ENCODE measurements around the gene TUBG2.
A peak's percentile ranks its signal among the peaks of the same experiment; 100 is the strongest.

The TUBG2 gene

GRCh38 chr17:42685831-42686230 lies 26.7 kb downstream of the TUBG2 start:
- no peak overlapping the region for H3K27ac ChIP-seq (ENCODE audit: low read depth, low read length)
- H3K9ac ChIP-seq (ENCODE audit: low read length): no peak overlapping the region
- no CpG with 5 or more reads among the region's 14 CpGs for WGBS (ENCODE audit: extremely low coverage, insufficient coverage, insufficient read length)
- H3K18ac ChIP-seq (ENCODE audit: low read length): no peak overlapping the region
- H4K8ac ChIP-seq (ENCODE audit: low read depth, low read length): no peak overlapping the region
- H2BK120ac ChIP-seq (ENCODE audit: insufficient read depth, low read length, poor library complexity): no peak overlapping the region
- no peak overlapping the region for H4K12ac ChIP-seq (ENCODE audit: low read depth, low read length)
- no peaks in the 10 kb centered on the region for H3K79me2 ChIP-seq (ENCODE audit: control insufficient read depth, insufficient read depth, low read length, poor library complexity)
- H2AK5ac ChIP-seq (ENCODE audit: low read length): no peak overlapping the region
- H3K14ac ChIP-seq (ENCODE audit: low read length): no peak overlapping the region
- no peak overlapping the region for H3K23ac ChIP-seq (ENCODE audit: low read length)
- H3K4me3 ChIP-seq (ENCODE audit: low read depth, low read length): no peak overlapping the region
- no peak overlapping the region for H4K91ac ChIP-seq (ENCODE audit: low read depth, low read length)
- peaks cover 7% of the 10 kb centered on the region in 2 experiments for H3K4me1 ChIP-seq (ENCODE audit: control insufficient read depth in 1 of 2, insufficient read depth in 2 of 2, low read length in 2 of 2)
- H3K36me3 ChIP-seq (ENCODE audit: control insufficient read depth in 1 of 2, insufficient read depth in 2 of 2, low read length in 2 of 2): no peaks in the 10 kb centered on the region
- H3K4ac ChIP-seq (ENCODE audit: low read depth, low read length): no peak overlapping the region
- H3K4me2 ChIP-seq (ENCODE audit: low read length): no peak overlapping the region
- H2AFZ ChIP-seq (ENCODE audit: insufficient read depth, low read length, poor library complexity): no peak overlapping the region
- no peaks in the 10 kb centered on the region for H3K79me1 ChIP-seq (ENCODE audit: low read length)
- H2BK5ac ChIP-seq (ENCODE audit: low read depth, low read length, poor library complexity): no peak overlapping the region
- DNase-seq: peak in 1 of 2 donors; percentile 52
- no peak overlapping the region for H2BK12ac ChIP-seq (ENCODE audit: low read length)
- H3K9me3 ChIP-seq (ENCODE audit: insufficient read depth, low read depth, low read length): peaks cover 3% of the 10 kb centered on the region
- peaks cover 29% of the 10 kb centered on the region for H3K27me3 ChIP-seq (ENCODE audit: insufficient read depth, low read length)

GRCh38 chr17:42686520-42687128 lies 27.5 kb downstream of the TUBG2 start:
- no peak overlapping the region for H4K8ac ChIP-seq (ENCODE audit: low read depth, low read length)
- no peak overlapping the region for H2AFZ ChIP-seq (ENCODE audit: insufficient read depth, low read length, poor library complexity)
- no peaks in the 10 kb centered on the region for H3K79me1 ChIP-seq (ENCODE audit: low read length)
- no peak overlapping the region for H2BK120ac ChIP-seq (ENCODE audit: insufficient read depth, low read length, poor library complexity)
- H2BK5ac ChIP-seq (ENCODE audit: low read depth, low read length, poor library complexity): no peak overlapping the region
- peak in 1 of 2 donors; percentile 21 for DNase-seq
- H3K36me3 ChIP-seq (ENCODE audit: control insufficient read depth in 1 of 2, insufficient read depth in 2 of 2, low read length in 2 of 2): no peaks in the 10 kb centered on the region
- H3K9me3 ChIP-seq (ENCODE audit: insufficient read depth, low read depth, low read length): peaks cover 2% of the 10 kb centered on the region
- no peak overlapping the region for H3K14ac ChIP-seq (ENCODE audit: low read length)
- H3K27ac ChIP-seq (ENCODE audit: low read depth, low read length): no peak overlapping the region
- H3K18ac ChIP-seq (ENCODE audit: low read length): no peak overlapping the region
- no peak overlapping the region for H3K4ac ChIP-seq (ENCODE audit: low read depth, low read length)
- H3K9ac ChIP-seq (ENCODE audit: low read length): no peak overlapping the region
- no peak overlapping the region for H2AK5ac ChIP-seq (ENCODE audit: low read length)
- no peaks in the 10 kb centered on the region for H3K79me2 ChIP-seq (ENCODE audit: control insufficient read depth, insufficient read depth, low read length, poor library complexity)
- peaks cover 7% of the 10 kb centered on the region in 2 experiments for H3K4me1 ChIP-seq (ENCODE audit: control insufficient read depth in 1 of 2, insufficient read depth in 2 of 2, low read length in 2 of 2)
- H4K91ac ChIP-seq (ENCODE audit: low read depth, low read length): no peak overlapping the region
- no CpG with 5 or more reads among the region's 32 CpGs for WGBS (ENCODE audit: extremely low coverage, insufficient coverage, insufficient read length)
- no peak overlapping the region for H3K4me3 ChIP-seq (ENCODE audit: low read depth, low read length)
- H4K12ac ChIP-seq (ENCODE audit: low read depth, low read length): no peak overlapping the region
- no peak overlapping the region for H3K23ac ChIP-seq (ENCODE audit: low read length)
- no peak overlapping the region for H2BK12ac ChIP-seq (ENCODE audit: low read length)
- H3K27me3 ChIP-seq (ENCODE audit: insufficient read depth, low read length): peaks cover 24% of the 10 kb centered on the region
- no peak overlapping the region for H3K4me2 ChIP-seq (ENCODE audit: low read length)

GRCh38 chr17:42687707-42688320 lies 28.7 kb downstream of the TUBG2 start:
- DNase-seq: no peak
- Histone ChIP-seq H3K27ac (ENCODE audit: low read depth, low read length) (no peak overlapping the region), H2BK12ac (ENCODE audit: low read length) (no peak overlapping the region), H3K4ac (ENCODE audit: low read depth, low read length) (no peak overlapping the region), H2BK5ac (ENCODE audit: low read depth, low read length, poor library complexity) (no peak overlapping the region), H4K8ac (ENCODE audit: low read depth, low read length) (no peak overlapping the region), H3K4me1 (ENCODE audit: control insufficient read depth in 1 of 2, insufficient read depth in 2 of 2, low read length in 2 of 2) (peaks cover 4% of the 10 kb centered on the region in 2 experiments), H3K9ac (ENCODE audit: low read length) (no peak overlapping the region), H2AK5ac (ENCODE audit: low read length) (no peak overlapping the region), H4K91ac (ENCODE audit: low read depth, low read length) (no peak overlapping the region), H3K27me3 (ENCODE audit: insufficient read depth, low read length) (peaks cover 14% of the 10 kb centered on the region), H3K4me3 (ENCODE audit: low read depth, low read length) (no peak overlapping the region), H3K18ac (ENCODE audit: low read length) (no peak overlapping the region), H2AFZ (ENCODE audit: insufficient read depth, low read length, poor library complexity) (no peak overlapping the region), H3K14ac (ENCODE audit: low read length) (no peak overlapping the region), H3K23ac (ENCODE audit: low read length) (no peak overlapping the region), H3K4me2 (ENCODE audit: low read length) (no peak overlapping the region), H3K9me3 (ENCODE audit: insufficient read depth, low read depth, low read length) (peaks cover 2% of the 10 kb centered on the region), H2BK120ac (ENCODE audit: insufficient read depth, low read length, poor library complexity) (no peak overlapping the region), H4K12ac (ENCODE audit: low read depth, low read length) (no peak overlapping the region), H3K79me2 (ENCODE audit: control insufficient read depth, insufficient read depth, low read length, poor library complexity) (no peaks in the 10 kb centered on the region), H3K36me3 (ENCODE audit: control insufficient read depth in 1 of 2, insufficient read depth in 2 of 2, low read length in 2 of 2) (peaks cover 0 to 2% of the 10 kb centered on the region in 2 experiments), H3K79me1 (ENCODE audit: low read length) (no peaks in the 10 kb centered on the region)
- no CpG with 5 or more reads among the region's 27 CpGs for WGBS (ENCODE audit: extremely low coverage, insufficient coverage, insufficient read length)

DNA sequence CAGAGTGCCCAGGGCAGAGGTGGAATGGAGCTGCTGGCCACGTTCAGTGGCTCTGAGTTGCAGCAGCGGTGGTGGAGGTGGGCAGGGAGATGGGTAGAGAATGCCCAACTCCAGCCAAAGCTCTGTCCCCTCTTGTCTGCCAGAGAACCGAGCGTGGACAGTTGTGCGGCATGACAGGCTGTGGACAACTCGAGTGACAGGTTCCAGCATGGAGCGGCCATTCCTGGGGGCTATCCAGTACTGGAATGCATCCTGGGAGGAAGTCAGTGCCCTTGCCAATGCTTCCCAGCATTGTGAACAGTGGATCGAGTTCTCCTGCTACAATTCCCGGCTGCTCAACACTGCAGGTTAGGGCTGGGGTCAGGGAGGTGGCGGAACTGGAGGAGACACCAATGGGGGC lies 31.5 kb downstream of the TUBG2 start:
- Histone ChIP-seq H3K23ac (ENCODE audit: low read length) (peak overlapping the region; percentile 6), H3K4me1 (ENCODE audit: control insufficient read depth in 1 of 2, insufficient read depth in 2 of 2, low read length in 2 of 2) (peaks cover 4% of the 10 kb centered on the region in 2 experiments), H4K8ac (ENCODE audit: low read depth, low read length) (no peak overlapping the region), H3K18ac (ENCODE audit: low read length) (no peak overlapping the region), H2BK120ac (ENCODE audit: insufficient read depth, low read length, poor library complexity) (no peak overlapping the region), H3K36me3 (ENCODE audit: control insufficient read depth in 1 of 2, insufficient read depth in 2 of 2, low read length in 2 of 2) (peaks cover 0 to 2% of the 10 kb centered on the region in 2 experiments), H3K14ac (ENCODE audit: low read length) (no peak overlapping the region), H4K12ac (ENCODE audit: low read depth, low read length) (no peak overlapping the region), H4K91ac (ENCODE audit: low read depth, low read length) (no peak overlapping the region), H3K4me2 (ENCODE audit: low read length) (no peak overlapping the region), H2AK5ac (ENCODE audit: low read length) (no peak overlapping the region), H3K27ac (ENCODE audit: low read depth, low read length) (no peak overlapping the region), H3K27me3 (ENCODE audit: insufficient read depth, low read length) (no peaks in the 10 kb centered on the region), H3K79me2 (ENCODE audit: control insufficient read depth, insufficient read depth, low read length, poor library complexity) (no peaks in the 10 kb centered on the region), H3K79me1 (ENCODE audit: low read length) (no peaks in the 10 kb centered on the region), H3K9me3 (ENCODE audit: insufficient read depth, low read depth, low read length) (peaks cover 2% of the 10 kb centered on the region), H2BK12ac (ENCODE audit: low read length) (no peak overlapping the region), H3K4ac (ENCODE audit: low read depth, low read length) (no peak overlapping the region), H2AFZ (ENCODE audit: insufficient read depth, low read length, poor library complexity) (no peak overlapping the region), H3K4me3 (ENCODE audit: low read depth, low read length) (no peak overlapping the region), H3K9ac (ENCODE audit: low read length) (no peak overlapping the region), H2BK5ac (ENCODE audit: low read depth, low read length, poor library complexity) (no peak overlapping the region)
- no CpG with 5 or more reads among the region's 10 CpGs for WGBS (ENCODE audit: extremely low coverage, insufficient coverage, insufficient read length)
- DNase-seq: no peak
